Panc1 (cell line): ENCODE results near the gene THEMIS2.

Source experiments
- POLR2AphosphoS5 ChIP-seq: IDR thresholded peaks from 2 replicates; pipeline ENCODE4 v1.6.1; 2012; ENCODE audit warnings: mild to moderate bottlenecking, low read depth, low read length, moderate library complexity
- SIN3A ChIP-seq: IDR thresholded peaks from 2 replicates; pipeline ENCODE4 v1.6.1; 2012; ENCODE audit warnings: low read depth, mild to moderate bottlenecking, low read length, moderate library complexity, borderline replicate concordance; ENCODE audit not compliant: insufficient read depth
- TCF7L2 ChIP-seq: IDR thresholded peaks from 2 replicates; pipeline ENCODE4 v1.6.1; 2011; ENCODE audit warnings: mild to moderate bottlenecking, low read depth, low read length, inconsistent platforms
- TF ChIP-seq, protein P1 (sequence below): fragments of 450-650 bp; IDR thresholded peaks from 2 replicates; pipeline ENCODE4 v1.5.1; 2017; ENCODE audit warnings: mild to moderate bottlenecking
- TF ChIP-seq, protein P2 (sequence below), 2 experiments: IDR thresholded peaks; 2 replicates each; pipeline ENCODE4 v1.6.1; 2011 to 2012; ENCODE audit warnings: low read depth in 2 of 2, control low read depth in 1 of 2, low read length in 1 of 2, mild to moderate bottlenecking in 1 of 2, moderate library complexity in 1 of 2; ENCODE audit not compliant: insufficient read depth in 1 of 2

DNA sequence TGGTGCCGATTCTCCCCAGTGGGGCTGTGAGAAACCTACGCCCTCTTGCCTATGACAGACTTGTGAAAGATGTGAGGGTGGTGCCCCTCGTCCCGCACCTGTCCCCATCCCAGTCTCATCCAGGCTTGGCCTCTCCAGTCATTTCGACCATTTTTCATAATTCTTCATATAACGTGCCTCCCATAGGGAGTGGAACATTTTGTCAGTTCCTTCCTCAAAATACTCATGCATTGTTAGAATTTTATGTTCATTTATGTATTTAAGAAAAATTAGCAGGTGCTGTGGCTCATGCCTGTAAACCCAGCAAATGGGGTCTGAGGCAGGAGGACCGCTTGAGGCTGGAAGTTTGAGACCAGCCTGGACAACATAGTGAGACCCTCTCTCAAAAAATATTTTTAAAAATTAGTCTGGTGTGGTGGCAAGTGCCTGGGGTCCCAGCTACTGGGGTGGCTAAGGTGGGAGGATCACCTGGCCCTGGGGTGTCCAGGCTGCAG lies 42.8 kb downstream of the THEMIS2 start:
- TF ChIP-seq, protein P1, sequence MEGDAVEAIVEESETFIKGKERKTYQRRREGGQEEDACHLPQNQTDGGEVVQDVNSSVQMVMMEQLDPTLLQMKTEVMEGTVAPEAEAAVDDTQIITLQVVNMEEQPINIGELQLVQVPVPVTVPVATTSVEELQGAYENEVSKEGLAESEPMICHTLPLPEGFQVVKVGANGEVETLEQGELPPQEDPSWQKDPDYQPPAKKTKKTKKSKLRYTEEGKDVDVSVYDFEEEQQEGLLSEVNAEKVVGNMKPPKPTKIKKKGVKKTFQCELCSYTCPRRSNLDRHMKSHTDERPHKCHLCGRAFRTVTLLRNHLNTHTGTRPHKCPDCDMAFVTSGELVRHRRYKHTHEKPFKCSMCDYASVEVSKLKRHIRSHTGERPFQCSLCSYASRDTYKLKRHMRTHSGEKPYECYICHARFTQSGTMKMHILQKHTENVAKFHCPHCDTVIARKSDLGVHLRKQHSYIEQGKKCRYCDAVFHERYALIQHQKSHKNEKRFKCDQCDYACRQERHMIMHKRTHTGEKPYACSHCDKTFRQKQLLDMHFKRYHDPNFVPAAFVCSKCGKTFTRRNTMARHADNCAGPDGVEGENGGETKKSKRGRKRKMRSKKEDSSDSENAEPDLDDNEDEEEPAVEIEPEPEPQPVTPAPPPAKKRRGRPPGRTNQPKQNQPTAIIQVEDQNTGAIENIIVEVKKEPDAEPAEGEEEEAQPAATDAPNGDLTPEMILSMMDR, result no peak
- TF ChIP-seq TCF7L2 (no peak), POLR2AphosphoS5 (no peak), SIN3A (no peak)
- TF ChIP-seq, protein P2, sequence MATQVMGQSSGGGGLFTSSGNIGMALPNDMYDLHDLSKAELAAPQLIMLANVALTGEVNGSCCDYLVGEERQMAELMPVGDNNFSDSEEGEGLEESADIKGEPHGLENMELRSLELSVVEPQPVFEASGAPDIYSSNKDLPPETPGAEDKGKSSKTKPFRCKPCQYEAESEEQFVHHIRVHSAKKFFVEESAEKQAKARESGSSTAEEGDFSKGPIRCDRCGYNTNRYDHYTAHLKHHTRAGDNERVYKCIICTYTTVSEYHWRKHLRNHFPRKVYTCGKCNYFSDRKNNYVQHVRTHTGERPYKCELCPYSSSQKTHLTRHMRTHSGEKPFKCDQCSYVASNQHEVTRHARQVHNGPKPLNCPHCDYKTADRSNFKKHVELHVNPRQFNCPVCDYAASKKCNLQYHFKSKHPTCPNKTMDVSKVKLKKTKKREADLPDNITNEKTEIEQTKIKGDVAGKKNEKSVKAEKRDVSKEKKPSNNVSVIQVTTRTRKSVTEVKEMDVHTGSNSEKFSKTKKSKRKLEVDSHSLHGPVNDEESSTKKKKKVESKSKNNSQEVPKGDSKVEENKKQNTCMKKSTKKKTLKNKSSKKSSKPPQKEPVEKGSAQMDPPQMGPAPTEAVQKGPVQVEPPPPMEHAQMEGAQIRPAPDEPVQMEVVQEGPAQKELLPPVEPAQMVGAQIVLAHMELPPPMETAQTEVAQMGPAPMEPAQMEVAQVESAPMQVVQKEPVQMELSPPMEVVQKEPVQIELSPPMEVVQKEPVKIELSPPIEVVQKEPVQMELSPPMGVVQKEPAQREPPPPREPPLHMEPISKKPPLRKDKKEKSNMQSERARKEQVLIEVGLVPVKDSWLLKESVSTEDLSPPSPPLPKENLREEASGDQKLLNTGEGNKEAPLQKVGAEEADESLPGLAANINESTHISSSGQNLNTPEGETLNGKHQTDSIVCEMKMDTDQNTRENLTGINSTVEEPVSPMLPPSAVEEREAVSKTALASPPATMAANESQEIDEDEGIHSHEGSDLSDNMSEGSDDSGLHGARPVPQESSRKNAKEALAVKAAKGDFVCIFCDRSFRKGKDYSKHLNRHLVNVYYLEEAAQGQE (IDR thresholded peaks at IDR 0.05; ENCODE audit: insufficient read depth in 1 of 2, low read depth in 2 of 2, low read length in 1 of 2), result no peak
